Measurements from ENCODE around the gene ITGA3. TPM values are rescaled to one million over a fixed set of nuclear protein-coding genes. Genes with fewer than 3 reads are reported as not detected.

Gene ITGA3
- total and polyA plus RNA-seq, 4 donors = 48.1 to 159 (median 131) TPM

DNA sequence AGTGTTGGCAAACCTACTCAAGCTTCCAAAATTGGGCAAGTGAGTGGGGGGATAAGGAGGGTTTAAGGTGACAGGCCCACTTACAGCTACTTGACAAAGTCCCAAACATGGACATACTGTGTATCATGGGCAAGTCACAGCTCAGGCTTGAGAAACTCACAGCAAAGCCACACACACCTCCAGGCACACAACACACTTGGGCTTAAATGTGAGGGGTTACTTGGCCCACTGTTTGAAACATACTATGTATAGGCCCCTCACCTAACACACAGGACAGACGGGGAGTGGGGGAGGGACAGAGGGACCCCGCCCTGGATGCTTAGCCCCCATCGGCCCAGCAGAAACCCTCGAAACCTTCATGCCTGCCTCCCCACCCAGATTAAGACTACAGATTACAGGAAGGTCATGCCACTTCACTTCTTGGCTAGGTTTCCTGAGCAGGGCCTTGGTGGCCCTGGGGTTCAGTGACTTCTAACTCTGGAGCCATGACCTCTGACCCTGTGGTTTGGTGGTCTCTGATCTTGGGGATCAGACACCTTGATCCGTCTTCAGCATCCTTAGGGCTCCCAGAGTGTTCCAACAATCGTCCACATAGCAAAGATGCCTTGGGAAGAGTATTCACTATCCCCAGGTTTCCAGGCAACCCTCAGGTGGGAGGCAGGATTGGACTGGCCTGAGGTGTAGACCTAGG, 76.3 kb downstream of the ITGA3 start:
- ATAC-seq (ENCODE audit: low FRiP score) (no peak), DNase-seq (no peak)
- Histone ChIP-seq H3K27me3 (ENCODE audit: control insufficient read depth in 1 of 2, insufficient read depth in 2 of 2, low read length in 1 of 2) (no peaks in the 10 kb centered on the region), H3K4me3 (ENCODE audit: low read length in 2 of 2) (no peak overlapping the region), H3K27ac (ENCODE audit: low read depth in 1 of 2, low read length in 2 of 2) (peak overlapping the region in 1 of 2 donors; percentile 4), H3K9me3 (ENCODE audit: control insufficient read depth, low read length) (no peaks in the 10 kb centered on the region), H3K36me3 (ENCODE audit: control insufficient read depth in 1 of 2, insufficient read depth in 2 of 2, low read length in 1 of 2) (peaks cover 0 to 1% of the 10 kb centered on the region in 2 donors), H3K4me1 (ENCODE audit: control insufficient read depth in 1 of 2, insufficient read depth in 2 of 2, low read length in 2 of 2) (peaks cover 0 to 2% of the 10 kb centered on the region in 2 donors)
- WGBS, 2 donors = 83 to 88% methylated on average over 6 of the region's 6 CpGs
- intact Hi-C loops (cut with DNase I) = no loop called here

DNA sequence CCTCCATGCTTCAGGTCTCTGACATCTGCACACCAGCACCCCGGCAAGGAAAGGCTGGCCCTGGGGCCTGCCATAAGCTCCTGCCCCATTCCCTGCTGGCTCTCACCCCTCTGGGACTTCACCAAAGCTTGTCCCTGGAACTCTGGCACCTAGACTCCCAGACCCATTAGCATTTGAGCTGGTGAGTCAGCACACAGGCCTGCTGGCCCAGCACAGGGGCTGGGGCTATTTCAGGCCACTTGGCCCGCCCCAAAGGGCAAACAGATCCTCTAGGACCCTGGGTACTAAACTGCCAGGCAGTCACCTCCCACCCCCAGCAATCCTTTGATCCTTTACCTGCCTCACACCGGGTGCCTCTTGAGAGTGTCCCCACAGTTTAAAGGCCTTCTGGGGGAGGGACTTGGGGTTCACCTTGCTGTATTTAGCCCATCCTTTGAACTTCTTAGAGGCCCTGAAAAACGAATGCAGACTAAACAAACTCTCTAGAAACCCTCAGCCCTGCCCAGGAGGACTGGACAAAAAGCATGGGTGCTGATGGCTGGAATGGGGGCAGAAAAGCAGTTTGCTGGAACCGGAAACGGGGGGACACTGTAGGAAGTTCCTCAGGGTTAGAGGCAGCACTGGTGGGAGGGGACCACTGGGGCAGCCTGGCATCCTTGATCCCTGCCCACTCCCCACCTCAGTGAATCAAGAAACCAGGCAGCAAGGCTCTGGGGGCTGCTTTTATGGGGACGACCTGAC, 77.3 kb downstream of the ITGA3 start:
- Histone ChIP-seq H3K27ac (ENCODE audit: low read depth in 1 of 2, low read length in 2 of 2) (peak overlapping the region; percentile 80 to 92), H3K36me3 (ENCODE audit: control insufficient read depth in 1 of 2, insufficient read depth in 2 of 2, low read length in 1 of 2) (peaks cover 0 to 1% of the 10 kb centered on the region in 2 donors), H3K4me3 (ENCODE audit: low read length in 2 of 2) (no peak overlapping the region), H3K4me1 (ENCODE audit: control insufficient read depth in 1 of 2, insufficient read depth in 2 of 2, low read length in 2 of 2) (peaks cover 0 to 2% of the 10 kb centered on the region in 2 donors), H3K27me3 (ENCODE audit: control insufficient read depth in 1 of 2, insufficient read depth in 2 of 2, low read length in 1 of 2) (no peaks in the 10 kb centered on the region), H3K9me3 (ENCODE audit: control insufficient read depth, low read length) (no peaks in the 10 kb centered on the region)
- WGBS, 2 donors = 9 to 13% methylated on average over 7 of the region's 7 CpGs
- DNase-seq (peak; percentile 84 to 89), ATAC-seq (ENCODE audit: low FRiP score) (peak; percentile 65)
- intact Hi-C loops (cut with DNase I) = loop anchor here in 1 of 2 donors (1.0 kb wide), 1 partner anchor 14 kb away; no protein-coding TSS in a partner anchor

DNA sequence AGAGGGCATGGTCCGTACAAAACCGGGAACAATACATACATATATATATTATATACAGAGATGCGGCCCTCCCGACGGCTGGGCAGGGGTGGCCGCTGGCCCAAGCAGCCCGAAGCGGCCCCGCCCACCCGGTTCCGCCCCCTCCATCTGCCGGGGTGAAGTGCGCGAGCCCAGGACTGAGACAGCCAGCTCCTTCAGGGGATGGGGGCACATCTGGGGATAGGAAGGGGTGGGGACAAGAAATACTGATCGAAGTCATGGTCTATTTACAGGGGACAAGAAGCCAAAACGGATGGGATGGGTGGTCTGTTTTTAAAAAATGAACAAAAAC, 77.8 kb downstream of the ITGA3 start:
- intact Hi-C loops (cut with DNase I) = loop anchor here in 1 of 2 donors (1.0 kb wide), 1 partner anchor 14 kb away; no protein-coding TSS in a partner anchor
- H3K9me3 ChIP-seq (ENCODE audit: control insufficient read depth, low read length) = no peaks in the 10 kb centered on the region
- ATAC-seq (ENCODE audit: low FRiP score) = no peak
- peaks cover 0 to 3% of the 10 kb centered on the region in 2 donors for H3K36me3 ChIP-seq (ENCODE audit: control insufficient read depth in 1 of 2, insufficient read depth in 2 of 2, low read length in 1 of 2)
- no peak overlapping the region for H3K4me3 ChIP-seq (ENCODE audit: low read length in 2 of 2)
- no peak for DNase-seq
- peaks cover 0 to 2% of the 10 kb centered on the region in 2 donors for H3K4me1 ChIP-seq (ENCODE audit: control insufficient read depth in 1 of 2, insufficient read depth in 2 of 2, low read length in 2 of 2)
- no peaks in the 10 kb centered on the region for H3K27me3 ChIP-seq (ENCODE audit: control insufficient read depth in 1 of 2, insufficient read depth in 2 of 2, low read length in 1 of 2)
- peak overlapping the region; percentile 80 to 92 for H3K27ac ChIP-seq (ENCODE audit: low read depth in 1 of 2, low read length in 2 of 2)
- WGBS, 2 donors = 10 to 12% methylated on average over 16 of the region's 16 CpGs

DNA sequence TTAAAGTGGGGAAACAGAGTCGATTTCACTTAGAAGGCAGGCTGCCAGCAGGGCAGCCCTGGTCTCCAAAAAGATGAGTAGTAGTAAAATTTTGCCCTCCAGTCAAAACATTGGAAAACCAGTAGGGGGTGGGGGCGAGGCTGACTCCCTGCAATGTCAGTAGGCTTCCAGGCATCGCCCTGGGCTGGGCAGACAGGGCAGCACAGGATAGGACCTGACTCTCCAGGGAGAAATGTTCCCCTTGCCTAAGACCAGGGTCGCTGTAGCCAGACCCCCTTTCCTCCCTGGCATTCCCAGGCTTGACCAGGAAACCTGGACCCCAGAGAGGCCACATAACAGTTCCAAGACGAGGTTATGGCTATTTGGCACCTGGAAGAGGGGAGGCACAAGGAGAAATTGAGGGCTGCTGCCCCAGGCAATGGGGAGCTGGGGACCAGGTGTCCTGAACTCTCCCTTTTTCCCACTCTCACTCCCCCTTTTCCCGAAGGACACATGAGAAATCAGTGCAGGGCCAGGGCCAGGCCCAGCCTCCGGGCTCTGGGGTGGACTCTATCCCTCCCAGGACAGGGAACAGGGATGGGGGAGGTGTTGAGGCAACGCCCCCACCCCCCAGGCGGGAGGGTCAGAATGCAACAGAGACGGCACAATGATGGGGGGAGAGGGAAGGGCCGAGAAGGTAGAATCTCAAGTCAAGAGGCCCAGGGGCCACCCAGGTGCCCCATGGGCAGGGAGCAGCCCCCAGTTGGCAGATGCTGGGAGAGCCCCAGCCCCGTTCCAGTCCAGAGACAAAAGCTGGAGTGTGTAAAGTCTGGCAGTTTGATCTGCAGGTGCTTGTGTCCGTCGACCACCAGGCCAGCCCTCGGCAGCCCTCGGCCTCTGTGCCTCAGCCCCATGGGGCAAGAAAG, 78.5 kb downstream of the ITGA3 start:
- H3K36me3 ChIP-seq (ENCODE audit: control insufficient read depth in 1 of 2, insufficient read depth in 2 of 2, low read length in 1 of 2) = peaks cover 4 to 5% of the 10 kb centered on the region in 2 donors
- intact Hi-C loops (cut with DNase I) = no loop called here
- no peak for DNase-seq

DNA sequence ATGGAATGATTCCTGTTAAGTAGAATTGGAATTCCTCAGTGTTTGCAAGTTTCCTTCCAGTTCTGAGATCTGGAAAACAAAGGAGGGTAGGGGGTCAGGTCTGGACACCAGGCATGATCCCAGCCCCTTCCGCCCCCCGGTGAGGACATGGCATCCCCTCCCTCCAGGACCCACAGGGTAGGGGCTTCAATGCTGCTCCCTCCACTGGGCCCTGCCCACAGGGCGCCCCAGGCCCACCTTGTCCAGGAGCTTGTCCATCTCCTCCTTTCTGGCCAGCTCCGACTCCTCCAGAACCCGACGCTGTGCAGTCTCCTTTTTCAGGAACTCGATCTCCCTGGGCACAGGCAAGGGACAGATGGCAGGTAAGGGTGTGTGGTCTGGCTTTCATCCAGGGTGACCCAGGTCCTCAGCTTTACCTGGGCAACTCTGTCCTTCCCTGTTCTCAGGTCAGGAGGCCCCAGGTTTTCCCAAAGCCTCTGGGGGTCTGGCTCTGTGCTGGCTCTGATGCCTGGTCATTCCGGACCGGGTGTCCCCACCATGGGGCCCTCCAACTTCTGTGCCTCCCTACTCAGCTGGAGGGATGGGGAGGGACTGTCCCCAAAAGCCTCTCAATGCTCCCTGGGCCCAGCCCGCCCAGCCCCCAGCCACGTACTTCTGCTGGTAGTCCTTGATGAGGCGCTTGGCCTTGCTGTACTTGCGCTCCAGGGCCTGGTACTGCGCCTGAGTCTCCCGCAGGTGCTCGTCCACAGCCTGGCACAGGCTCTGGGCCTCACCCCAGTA, 79.6 kb downstream of the ITGA3 start:
- Histone ChIP-seq H3K27me3 (ENCODE audit: control insufficient read depth in 1 of 2, insufficient read depth in 2 of 2, low read length in 1 of 2) (no peaks in the 10 kb centered on the region), H3K4me3 (ENCODE audit: low read length in 2 of 2) (no peak overlapping the region), H3K4me1 (ENCODE audit: control insufficient read depth in 1 of 2, insufficient read depth in 2 of 2, low read length in 2 of 2) (peaks cover 0 to 2% of the 10 kb centered on the region in 2 donors), H3K36me3 (ENCODE audit: control insufficient read depth in 1 of 2, insufficient read depth in 2 of 2, low read length in 1 of 2) (peaks cover 5% of the 10 kb centered on the region in 2 donors), H3K9me3 (ENCODE audit: control insufficient read depth, low read length) (no peaks in the 10 kb centered on the region), H3K27ac (ENCODE audit: low read depth in 1 of 2, low read length in 2 of 2) (no peak overlapping the region)
- no peak for DNase-seq
- WGBS, 2 donors = 77 to 86% methylated on average over 11 to 16 of the region's 16 CpGs
- intact Hi-C loops (cut with DNase I) = no loop called here
- ATAC-seq (ENCODE audit: low FRiP score) = no peak

More for the DNA sequence above, 78.5 kb downstream of the ITGA3 start:
- H3K27ac ChIP-seq (ENCODE audit: low read depth in 1 of 2, low read length in 2 of 2) = peak overlapping the region in 1 of 2 donors; percentile 20
- peaks cover 0 to 2% of the 10 kb centered on the region in 2 donors for H3K4me1 ChIP-seq (ENCODE audit: control insufficient read depth in 1 of 2, insufficient read depth in 2 of 2, low read length in 2 of 2)
- H3K27me3 ChIP-seq (ENCODE audit: control insufficient read depth in 1 of 2, insufficient read depth in 2 of 2, low read length in 1 of 2) = no peaks in the 10 kb centered on the region
- 50 to 51% methylated on average over 16 of the region's 16 CpGs for WGBS, 2 donors
- no peak for ATAC-seq (ENCODE audit: low FRiP score)
- no peaks in the 10 kb centered on the region for H3K9me3 ChIP-seq (ENCODE audit: control insufficient read depth, low read length)
- no peak overlapping the region for H3K4me3 ChIP-seq (ENCODE audit: low read length in 2 of 2)

DNA sequence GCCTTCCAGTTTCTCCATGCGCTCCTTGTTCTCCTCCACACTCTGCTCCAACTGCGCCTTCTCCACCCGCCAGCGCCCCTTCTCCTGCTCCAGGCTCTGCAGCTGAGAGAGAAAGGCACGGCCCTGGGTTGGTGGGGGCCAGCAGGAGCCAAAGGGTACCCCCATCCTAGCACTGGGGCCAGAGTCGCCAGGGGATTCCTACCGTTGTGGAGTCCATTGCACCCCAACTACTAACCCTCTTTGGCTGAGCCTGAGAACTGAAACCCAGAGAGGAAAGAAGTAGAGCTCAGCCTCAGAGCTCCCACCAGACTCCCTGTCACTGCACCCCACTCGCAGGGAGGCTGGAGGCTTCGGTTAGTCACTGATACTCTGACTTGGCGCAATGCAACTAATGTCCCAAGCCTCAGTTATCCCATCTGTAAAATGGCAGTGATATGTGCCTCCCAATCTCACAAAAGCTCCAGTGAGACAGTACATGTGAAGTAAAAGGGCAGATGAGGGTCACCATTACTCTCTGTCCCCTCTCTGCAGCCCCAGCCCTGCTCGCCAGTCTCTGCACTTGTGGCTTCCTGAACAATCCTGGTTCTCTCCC, 80.3 kb downstream of the ITGA3 start:
- Histone ChIP-seq H3K4me1 (ENCODE audit: control insufficient read depth in 1 of 2, insufficient read depth in 2 of 2, low read length in 2 of 2) (peaks cover 0 to 2% of the 10 kb centered on the region in 2 donors), H3K9me3 (ENCODE audit: control insufficient read depth, low read length) (no peaks in the 10 kb centered on the region), H3K36me3 (ENCODE audit: control insufficient read depth in 1 of 2, insufficient read depth in 2 of 2, low read length in 1 of 2) (peaks cover 5% of the 10 kb centered on the region in 2 donors), H3K27me3 (ENCODE audit: control insufficient read depth in 1 of 2, insufficient read depth in 2 of 2, low read length in 1 of 2) (no peaks in the 10 kb centered on the region), H3K4me3 (ENCODE audit: low read length in 2 of 2) (no peak overlapping the region), H3K27ac (ENCODE audit: low read depth in 1 of 2, low read length in 2 of 2) (no peak overlapping the region)
- WGBS, 2 donors = 92 to 93% methylated on average over 11 of the region's 11 CpGs
- ATAC-seq (ENCODE audit: low FRiP score) (no peak), DNase-seq (no peak)
- intact Hi-C loops (cut with DNase I) = no loop called here

DNA sequence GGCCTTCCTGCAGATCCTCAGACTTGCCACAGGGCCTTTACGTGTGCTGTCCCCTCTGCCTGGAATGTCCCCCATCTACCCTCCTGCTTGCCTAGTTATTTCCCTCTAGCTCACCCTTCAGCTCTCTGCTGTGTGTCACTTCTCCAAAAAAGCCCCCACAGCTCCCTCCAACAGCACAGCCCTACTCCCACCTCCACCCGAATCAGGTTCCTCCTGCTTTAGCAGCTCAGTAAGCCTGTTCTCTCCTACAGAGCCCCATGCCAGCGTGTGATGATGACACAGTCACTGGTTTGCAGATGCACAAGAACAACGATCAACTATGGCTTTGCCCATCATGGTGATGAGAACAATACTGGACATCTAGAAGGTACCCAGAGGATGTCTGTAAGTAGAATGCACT, 81.1 kb downstream of the ITGA3 start:
- intact Hi-C loops (cut with DNase I) = no loop called here
- 84 to 88% methylated on average over 4 of the region's 4 CpGs for WGBS, 2 donors
- Histone ChIP-seq H3K4me3 (ENCODE audit: low read length in 2 of 2) (no peak overlapping the region), H3K36me3 (ENCODE audit: control insufficient read depth in 1 of 2, insufficient read depth in 2 of 2, low read length in 1 of 2) (peaks cover 5% of the 10 kb centered on the region in 2 donors), H3K27me3 (ENCODE audit: control insufficient read depth in 1 of 2, insufficient read depth in 2 of 2, low read length in 1 of 2) (no peaks in the 10 kb centered on the region), H3K4me1 (ENCODE audit: control insufficient read depth in 1 of 2, insufficient read depth in 2 of 2, low read length in 2 of 2) (peaks cover 0 to 2% of the 10 kb centered on the region in 2 donors), H3K9me3 (ENCODE audit: control insufficient read depth, low read length) (no peaks in the 10 kb centered on the region), H3K27ac (ENCODE audit: low read depth in 1 of 2, low read length in 2 of 2) (no peak overlapping the region)
- DNase-seq = no peak
- ATAC-seq (ENCODE audit: low FRiP score) = no peak

Measured in aorta (tissue), 5 donors.